B cell (primary cell): ENCODE data around the gene FZR1. TPM values are rescaled to one million over a fixed set of nuclear protein-coding genes. Genes with fewer than 3 reads are reported as not detected.

Source experiments
- ATAC-seq: fragments of 200-7000 bp; cut with Tn5 transposase; one replicate; pipeline ENCODE4 v1.10.0; 2021; ENCODE audit warnings: low read depth, mild to moderate bottlenecking, moderate number of reproducible peaks, moderate library complexity
- CTCF ChIA-PET: fragments of 350-600 bp; sonication (Branson Sonifier 250); formaldehyde crosslinking; loops from one replicate; lab custom pipeline; 2021; ENCODE audit warnings: antibody characterized with exemption, inconsistent platforms; lab: Charles Lee
- POLR2A ChIA-PET: fragments of 350-600 bp; sonication (Branson Sonifier 250); formaldehyde crosslinking; loops from one replicate; lab custom pipeline; 2021; ENCODE audit warnings: antibody characterized with exemption; lab: Charles Lee
- DNase-seq: peaks from one replicate; pipeline ENCODE4 v3.0.0; 2013
- H2AFZ ChIP-seq: 2 replicates; pipeline ENCODE4 v1.6.1; 2012; ENCODE audit warnings: mild to moderate bottlenecking, low read depth, low read length; ENCODE audit not compliant: insufficient read depth, poor library complexity, severe bottlenecking
- H3K27ac ChIP-seq, 2 donors: 1 replicate in 1 of 2; 2 replicates in 1 of 2; pipeline ENCODE4 v1.5.1; 2012 to 2013; ENCODE audit warnings: low read length in 2 of 2, mild to moderate bottlenecking in 2 of 2, moderate library complexity in 1 of 2
- H3K27me3 ChIP-seq, 4 experiments: fragments of 200-600 bp in 1 of 4; sonication (generic) in 1 of 4; replicated peaks in 1 of 4; 1 replicate in 2 of 4; 2 replicates in 2 of 4; pipeline versions ENCODE4 v1.6.1 to v1.7.0; 2013 to 2016; ENCODE audit warnings: low read length in 3 of 4, mild to moderate bottlenecking in 2 of 4, mixed read lengths in 1 of 4, moderate library complexity in 1 of 4; ENCODE audit not compliant: insufficient read depth in 4 of 4, control insufficient read depth in 3 of 4; ENCODE audit errors: control extremely low read depth in 1 of 4
- H3K36me3 ChIP-seq, 2 experiments: replicated peaks in 1 of 2; 1 replicate in 1 of 2; 2 replicates in 1 of 2; pipeline versions ENCODE4 v1.6.1 to v1.7.1; 2013; ENCODE audit warnings: low read length in 1 of 2; ENCODE audit not compliant: insufficient read depth in 2 of 2, control insufficient read depth in 1 of 2; ENCODE audit errors: control extremely low read depth in 1 of 2, extremely low read depth in 1 of 2
- H3K4me1 ChIP-seq, 2 donors: fragments of 200-600 bp in 1 of 2; sonication (generic) in 1 of 2; 1 replicate in 1 of 2; 2 replicates in 1 of 2; pipeline versions ENCODE4 v1.5.1 to v1.6.1; 2013 to 2017; ENCODE audit warnings: low read length in 2 of 2; ENCODE audit not compliant: control insufficient read depth in 2 of 2, insufficient read depth in 2 of 2
- H3K4me2 ChIP-seq: replicated peaks from 2 replicates; pipeline ENCODE3; 2012; ENCODE audit warnings: mild to moderate bottlenecking, low read depth, low read length; ENCODE audit not compliant: poor library complexity, severe bottlenecking
- H3K4me3 ChIP-seq, 5 experiments: fragments of 200-600 bp in 1 of 5; sonication (generic) in 1 of 5; 1 replicate in 3 of 5; 2 replicates in 2 of 5; pipeline versions ENCODE4 v1.5.1 to v1.7.0; 2011 to 2016; ENCODE audit warnings: low read length in 4 of 5, mild to moderate bottlenecking in 4 of 5, low read depth in 2 of 5, control low read depth in 1 of 5, moderate library complexity in 1 of 5; ENCODE audit not compliant: insufficient read depth in 1 of 5; ENCODE audit errors: control extremely low read depth in 1 of 5, extremely low read depth in 1 of 5
- H3K79me2 ChIP-seq: fragments of 200-600 bp; sonication (generic); one replicate; pipeline ENCODE4 v1.6.0; 2016; ENCODE audit warnings: low read length; ENCODE audit not compliant: control insufficient read depth, insufficient read depth
- H3K9ac ChIP-seq: fragments of 200-600 bp; sonication (generic); 2 replicates; pipeline ENCODE4 v1.6.1; 2017; ENCODE audit warnings: mild to moderate bottlenecking, low read length, moderate library complexity
- H3K9me3 ChIP-seq, 3 donors: one replicate each; pipeline versions ENCODE4 v1.6.1 to v1.7.1; 2013; ENCODE audit warnings: low read length in 2 of 3; ENCODE audit not compliant: control insufficient read depth in 2 of 3, insufficient read depth in 1 of 3; ENCODE audit errors: control extremely low read depth in 1 of 3
- H4K20me1 ChIP-seq: 2 replicates; pipeline ENCODE4 v1.6.0; 2012; ENCODE audit warnings: mild to moderate bottlenecking, low read length; ENCODE audit not compliant: insufficient read depth, control insufficient read depth, poor library complexity, severe bottlenecking
- H3K27ac Mint-ChIP-seq: one replicate; pipeline ENCODE4 v1.8.0; 2021; ENCODE audit warnings: mixed read lengths
- H3K27me3 Mint-ChIP-seq: one replicate; pipeline ENCODE4 v1.8.0; 2021; ENCODE audit warnings: mixed read lengths
- H3K4me1 Mint-ChIP-seq: one replicate; pipeline ENCODE4 v1.8.0; 2021; ENCODE audit warnings: mixed read lengths
- H3K4me3 Mint-ChIP-seq: one replicate; pipeline ENCODE4 v1.8.0; 2021; ENCODE audit warnings: mixed read lengths
- H3K9me3 Mint-ChIP-seq: one replicate; pipeline ENCODE4 v1.8.0; 2022; ENCODE audit warnings: mixed read lengths; ENCODE audit not compliant: insufficient read depth
- EZH2 ChIP-seq: IDR thresholded peaks from 2 replicates; pipeline ENCODE4 v1.6.1; 2012; ENCODE audit warnings: borderline replicate concordance, low read depth, mild to moderate bottlenecking, moderate library complexity, low read length; ENCODE audit not compliant: insufficient read depth, poor library complexity, severe bottlenecking
- WGBS: methylation state at CpG from one replicate; pipeline ENCODE4 v1.1.5; 2013; ENCODE audit warnings: missing lambda C conversion rate; ENCODE audit not compliant: insufficient coverage; 5-methylcytosine and 5-hydroxymethylcytosine counted together
- intact Hi-C: fragments of 100-400 bp; cut with micrococcal nuclease; formaldehyde crosslinking; loops from one replicate; pipeline ENCODE4 v1.10.0; 2022
- polyA plus RNA-seq: library from polyadenylated mRNA; depleted of rRNA; stranded (reverse); fragments of >200 nt; gene quantifications from 2 replicates; pipeline ENCODE4 v1.2.3, GENCODE V29; 2012
- total RNA-seq, 2 donors: library from RNA; stranded (reverse); fragments of 120-200 nt in 1 of 2; gene quantifications; 1 replicate in 1 of 2; 2 replicates in 1 of 2; pipeline versions ENCODE4 v1.2.3 to v1.2.4, GENCODE V29; 2013 to 2022
- TF ChIP-seq, protein P1 (sequence below): fragments of 200-600 bp; IDR thresholded peaks from one replicate; pipeline ENCODE4 v1.8.0; 2022; ENCODE audit warnings: antibody characterized with exemption, mild to moderate bottlenecking

FZR1 gene
- total and polyA plus RNA-seq, 2 donors (not counting 1 experiment from before 2014, with no cell fraction given), result 83.5 to 96.1 TPM

DNA sequence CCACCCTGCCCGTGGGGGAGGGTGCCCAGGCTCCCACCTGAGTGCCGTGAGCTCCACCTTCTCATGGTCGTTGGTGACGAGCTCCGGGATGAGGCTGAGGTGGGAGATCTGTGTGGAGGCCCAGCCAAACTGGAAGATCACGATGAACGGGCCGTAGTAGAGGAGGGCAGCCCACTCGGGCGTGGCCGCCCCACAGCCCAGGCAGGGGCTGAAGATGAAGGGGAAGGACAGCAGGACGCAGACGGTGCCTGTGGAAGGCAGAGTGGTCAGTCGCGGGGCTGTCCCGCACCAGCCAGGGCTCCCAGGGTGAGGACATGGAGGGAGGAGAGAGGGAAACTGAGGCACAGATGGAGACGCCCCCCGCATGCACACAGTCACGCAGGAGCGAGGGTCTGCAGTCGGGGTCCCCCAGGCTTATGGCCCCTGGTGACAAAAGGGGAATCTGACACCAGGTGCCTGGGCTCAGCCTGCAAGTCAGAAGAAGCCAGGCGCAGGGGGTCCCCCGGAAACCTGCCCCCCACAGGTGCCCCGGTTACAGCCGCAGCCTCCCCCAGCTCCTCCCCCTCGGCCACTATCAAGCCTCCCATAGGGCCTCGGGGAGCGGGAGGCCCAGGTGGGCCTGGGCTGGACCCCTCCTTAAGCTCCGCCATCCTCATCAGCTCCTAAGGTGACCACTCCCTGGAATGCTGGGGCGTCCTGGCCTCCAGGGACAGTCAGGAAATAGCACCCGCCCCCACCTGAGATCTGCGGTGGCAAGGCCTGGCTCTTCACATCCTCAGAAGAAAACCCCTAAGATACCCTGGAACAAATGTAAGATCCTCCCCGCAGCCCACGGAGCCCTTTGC is 45.1 kb downstream of the FZR1 start:
- Histone ChIP-seq H3K4me3 (no peak overlapping the region), H2AFZ (no peak overlapping the region), H3K9ac (no peak overlapping the region), H4K20me1 (peaks cover 44% of the 10 kb centered on the region), H3K27me3 (no peaks in the 10 kb centered on the region), H3K9me3 (no peaks in the 10 kb centered on the region), H3K36me3 (peaks cover 0 to 24% of the 10 kb centered on the region in 2 experiments), H3K79me2 (peaks cover 50% of the 10 kb centered on the region), H3K4me2 (no peak overlapping the region), H3K27ac (no peak overlapping the region), H3K4me1 (peaks cover 32 to 39% of the 10 kb centered on the region in 2 donors)
- Mint-ChIP-seq H3K27ac (peak overlapping the region; percentile 81), H3K4me3 (peak overlapping the region; percentile 41), H3K4me1 (peaks cover 37% of the 10 kb centered on the region), H3K9me3 (no peaks in the 10 kb centered on the region), H3K27me3 (no peaks in the 10 kb centered on the region)
- CTCF ChIA-PET, result no interaction called here
- TF ChIP-seq, protein P1, sequence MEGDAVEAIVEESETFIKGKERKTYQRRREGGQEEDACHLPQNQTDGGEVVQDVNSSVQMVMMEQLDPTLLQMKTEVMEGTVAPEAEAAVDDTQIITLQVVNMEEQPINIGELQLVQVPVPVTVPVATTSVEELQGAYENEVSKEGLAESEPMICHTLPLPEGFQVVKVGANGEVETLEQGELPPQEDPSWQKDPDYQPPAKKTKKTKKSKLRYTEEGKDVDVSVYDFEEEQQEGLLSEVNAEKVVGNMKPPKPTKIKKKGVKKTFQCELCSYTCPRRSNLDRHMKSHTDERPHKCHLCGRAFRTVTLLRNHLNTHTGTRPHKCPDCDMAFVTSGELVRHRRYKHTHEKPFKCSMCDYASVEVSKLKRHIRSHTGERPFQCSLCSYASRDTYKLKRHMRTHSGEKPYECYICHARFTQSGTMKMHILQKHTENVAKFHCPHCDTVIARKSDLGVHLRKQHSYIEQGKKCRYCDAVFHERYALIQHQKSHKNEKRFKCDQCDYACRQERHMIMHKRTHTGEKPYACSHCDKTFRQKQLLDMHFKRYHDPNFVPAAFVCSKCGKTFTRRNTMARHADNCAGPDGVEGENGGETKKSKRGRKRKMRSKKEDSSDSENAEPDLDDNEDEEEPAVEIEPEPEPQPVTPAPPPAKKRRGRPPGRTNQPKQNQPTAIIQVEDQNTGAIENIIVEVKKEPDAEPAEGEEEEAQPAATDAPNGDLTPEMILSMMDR, result no peak
- no peak for TF ChIP-seq EZH2
- intact Hi-C loops, result loop anchor here (5.0 kb wide), 1 partner anchor 34 kb away; no protein-coding TSS in a partner anchor
- DNase-seq (no peak), ATAC-seq (no peak)
- POLR2A ChIA-PET, result interaction anchor here (0.5 kb wide), 1 partner anchor 47 kb away, joined by 3 read pairs; no protein-coding TSS in a partner anchor
- WGBS, result 96% methylated on average over 32 of the region's 34 CpGs

DNA sequence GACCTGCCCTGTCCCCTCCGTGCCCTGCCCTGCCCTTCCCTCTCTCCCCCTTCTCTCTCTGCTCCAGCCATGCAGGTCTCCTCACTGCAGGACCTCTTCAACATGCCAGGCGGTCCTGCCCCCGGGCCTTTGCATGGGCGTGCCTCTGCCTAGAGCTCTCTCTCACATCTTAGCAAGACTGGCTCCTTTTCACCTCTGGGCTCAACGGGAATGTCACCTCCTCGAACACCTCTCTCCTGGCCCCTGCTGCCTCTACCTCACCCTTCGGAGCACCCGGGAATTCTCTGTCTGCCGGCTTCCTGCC is 45.6 kb downstream of the FZR1 start:
- CTCF ChIA-PET, result no interaction called here
- ATAC-seq (no peak), DNase-seq (no peak)
- Histone ChIP-seq H3K4me3 (no peak overlapping the region), H4K20me1 (peaks cover 47% of the 10 kb centered on the region), H2AFZ (no peak overlapping the region), H3K9me3 (no peaks in the 10 kb centered on the region), H3K27ac (no peak overlapping the region), H3K27me3 (no peaks in the 10 kb centered on the region), H3K9ac (no peak overlapping the region), H3K4me1 (peaks cover 38 to 45% of the 10 kb centered on the region in 2 donors), H3K79me2 (peaks cover 56% of the 10 kb centered on the region), H3K4me2 (no peak overlapping the region), H3K36me3 (peaks cover 0 to 24% of the 10 kb centered on the region in 2 experiments)
- H3K27ac Mint-ChIP-seq, result peak overlapping the region; percentile 81
- no peaks in the 10 kb centered on the region for H3K9me3 Mint-ChIP-seq
- TF ChIP-seq, protein P1, result no peak
- TF ChIP-seq EZH2, result no peak
- peaks cover 43% of the 10 kb centered on the region for H3K4me1 Mint-ChIP-seq
- intact Hi-C loops, result loop anchor here (5.0 kb wide), 1 partner anchor 34 kb away; no protein-coding TSS in a partner anchor
- H3K27me3 Mint-ChIP-seq, result no peaks in the 10 kb centered on the region
- 90% methylated on average over 7 of the region's 9 CpGs for whole genome bisulfite sequencing
- peak overlapping the region; percentile 41 for H3K4me3 Mint-ChIP-seq
- POLR2A ChIA-PET, result no interaction called here
